Measurements from ENCODE around the gene SPNS3.

- TF ChIP-seq, protein P1, sequence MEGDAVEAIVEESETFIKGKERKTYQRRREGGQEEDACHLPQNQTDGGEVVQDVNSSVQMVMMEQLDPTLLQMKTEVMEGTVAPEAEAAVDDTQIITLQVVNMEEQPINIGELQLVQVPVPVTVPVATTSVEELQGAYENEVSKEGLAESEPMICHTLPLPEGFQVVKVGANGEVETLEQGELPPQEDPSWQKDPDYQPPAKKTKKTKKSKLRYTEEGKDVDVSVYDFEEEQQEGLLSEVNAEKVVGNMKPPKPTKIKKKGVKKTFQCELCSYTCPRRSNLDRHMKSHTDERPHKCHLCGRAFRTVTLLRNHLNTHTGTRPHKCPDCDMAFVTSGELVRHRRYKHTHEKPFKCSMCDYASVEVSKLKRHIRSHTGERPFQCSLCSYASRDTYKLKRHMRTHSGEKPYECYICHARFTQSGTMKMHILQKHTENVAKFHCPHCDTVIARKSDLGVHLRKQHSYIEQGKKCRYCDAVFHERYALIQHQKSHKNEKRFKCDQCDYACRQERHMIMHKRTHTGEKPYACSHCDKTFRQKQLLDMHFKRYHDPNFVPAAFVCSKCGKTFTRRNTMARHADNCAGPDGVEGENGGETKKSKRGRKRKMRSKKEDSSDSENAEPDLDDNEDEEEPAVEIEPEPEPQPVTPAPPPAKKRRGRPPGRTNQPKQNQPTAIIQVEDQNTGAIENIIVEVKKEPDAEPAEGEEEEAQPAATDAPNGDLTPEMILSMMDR (IDR thresholded peaks at IDR 0.05) = no peak
- TF ChIP-seq POLR2A (IDR thresholded peaks at IDR 0.05) = no peak
Observed at GRCh38 chr17:4407851-4408250, 25.9 kb upstream of the SPNS3 start.
